GM21367 (cell line): ENCODE data around the gene TBC1D16.

ENCODE experiments used
- ATAC-seq: cut with Tn5 transposase; IDR thresholded peaks from one replicate; pipeline ENCODE4 v1.9.1; 2021; ENCODE audit not compliant: unreplicated experiment

TBC1D16 gene, protein sequence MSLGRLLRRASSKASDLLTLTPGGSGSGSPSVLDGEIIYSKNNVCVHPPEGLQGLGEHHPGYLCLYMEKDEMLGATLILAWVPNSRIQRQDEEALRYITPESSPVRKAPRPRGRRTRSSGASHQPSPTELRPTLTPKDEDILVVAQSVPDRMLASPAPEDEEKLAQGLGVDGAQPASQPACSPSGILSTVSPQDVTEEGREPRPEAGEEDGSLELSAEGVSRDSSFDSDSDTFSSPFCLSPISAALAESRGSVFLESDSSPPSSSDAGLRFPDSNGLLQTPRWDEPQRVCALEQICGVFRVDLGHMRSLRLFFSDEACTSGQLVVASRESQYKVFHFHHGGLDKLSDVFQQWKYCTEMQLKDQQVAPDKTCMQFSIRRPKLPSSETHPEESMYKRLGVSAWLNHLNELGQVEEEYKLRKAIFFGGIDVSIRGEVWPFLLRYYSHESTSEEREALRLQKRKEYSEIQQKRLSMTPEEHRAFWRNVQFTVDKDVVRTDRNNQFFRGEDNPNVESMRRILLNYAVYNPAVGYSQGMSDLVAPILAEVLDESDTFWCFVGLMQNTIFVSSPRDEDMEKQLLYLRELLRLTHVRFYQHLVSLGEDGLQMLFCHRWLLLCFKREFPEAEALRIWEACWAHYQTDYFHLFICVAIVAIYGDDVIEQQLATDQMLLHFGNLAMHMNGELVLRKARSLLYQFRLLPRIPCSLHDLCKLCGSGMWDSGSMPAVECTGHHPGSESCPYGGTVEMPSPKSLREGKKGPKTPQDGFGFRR

DNA sequence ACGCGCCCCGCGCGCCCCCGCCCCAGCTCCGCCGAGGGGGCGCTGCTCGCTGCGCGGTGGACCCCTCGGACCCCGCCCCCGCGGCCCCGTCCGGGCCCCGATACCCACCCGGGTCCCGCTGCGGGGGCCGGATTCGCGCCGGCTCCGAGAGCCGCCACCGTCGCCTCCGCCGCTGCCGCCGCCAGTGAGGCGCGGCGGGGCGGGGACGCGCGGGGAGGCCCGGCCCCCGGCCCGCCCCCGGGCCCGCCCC lies at the start of gene TBC1D16:
TBC1D16 (minus strand) TSS at position 186 of the 250 bp plus-strand sequence. CDS start 22,325 bp downstream, outside the sequence.
- ATAC-seq = no peak

DNA sequence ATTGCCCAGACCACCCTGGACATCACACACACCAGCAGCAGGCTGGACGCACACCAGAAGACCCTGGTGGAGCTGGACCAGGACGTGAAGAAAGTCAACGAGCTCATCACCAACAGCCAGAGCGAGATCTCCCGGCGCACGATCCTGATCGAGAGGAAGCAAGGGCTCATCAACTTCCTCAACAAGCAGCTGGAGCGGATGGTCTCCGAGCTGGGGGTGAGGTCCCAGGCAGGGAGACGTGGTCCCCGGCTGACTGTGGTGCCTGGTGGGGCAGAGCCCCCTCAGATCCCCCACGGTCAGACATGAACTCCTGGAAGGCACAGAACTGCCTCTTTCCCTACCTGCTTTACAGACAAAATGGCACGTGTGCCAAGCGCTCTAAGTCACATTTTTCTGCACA lies 49.1 kb upstream of the TBC1D16 start:
- no peak for ATAC-seq

DNA sequence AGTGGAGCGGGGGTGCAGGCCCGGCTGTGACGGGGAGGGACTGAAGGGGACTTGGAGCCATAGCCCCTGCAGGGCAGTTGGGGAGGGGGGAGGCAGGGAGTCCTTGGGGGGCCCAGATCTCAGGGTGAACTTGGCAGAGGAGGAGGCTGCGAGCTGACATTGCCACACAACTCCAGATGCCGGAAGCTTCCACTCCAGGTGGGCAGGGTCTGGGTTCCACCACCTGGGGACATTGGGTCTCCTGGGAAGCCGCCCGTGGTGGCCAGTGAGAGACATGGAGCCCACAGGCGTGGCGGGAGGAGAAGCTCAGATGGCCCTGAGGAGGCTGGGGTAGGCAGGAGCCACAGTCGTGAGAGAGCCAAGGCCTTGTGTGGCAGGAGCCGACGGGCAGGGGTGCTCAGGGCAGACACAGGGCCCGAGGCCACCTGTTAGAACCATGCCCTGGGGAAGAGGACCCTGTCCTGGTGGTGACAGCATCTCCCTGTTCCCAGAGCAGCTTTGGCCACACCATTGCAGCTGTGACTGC lies 47.5 kb upstream of the TBC1D16 start:
- no peak for ATAC-seq

DNA sequence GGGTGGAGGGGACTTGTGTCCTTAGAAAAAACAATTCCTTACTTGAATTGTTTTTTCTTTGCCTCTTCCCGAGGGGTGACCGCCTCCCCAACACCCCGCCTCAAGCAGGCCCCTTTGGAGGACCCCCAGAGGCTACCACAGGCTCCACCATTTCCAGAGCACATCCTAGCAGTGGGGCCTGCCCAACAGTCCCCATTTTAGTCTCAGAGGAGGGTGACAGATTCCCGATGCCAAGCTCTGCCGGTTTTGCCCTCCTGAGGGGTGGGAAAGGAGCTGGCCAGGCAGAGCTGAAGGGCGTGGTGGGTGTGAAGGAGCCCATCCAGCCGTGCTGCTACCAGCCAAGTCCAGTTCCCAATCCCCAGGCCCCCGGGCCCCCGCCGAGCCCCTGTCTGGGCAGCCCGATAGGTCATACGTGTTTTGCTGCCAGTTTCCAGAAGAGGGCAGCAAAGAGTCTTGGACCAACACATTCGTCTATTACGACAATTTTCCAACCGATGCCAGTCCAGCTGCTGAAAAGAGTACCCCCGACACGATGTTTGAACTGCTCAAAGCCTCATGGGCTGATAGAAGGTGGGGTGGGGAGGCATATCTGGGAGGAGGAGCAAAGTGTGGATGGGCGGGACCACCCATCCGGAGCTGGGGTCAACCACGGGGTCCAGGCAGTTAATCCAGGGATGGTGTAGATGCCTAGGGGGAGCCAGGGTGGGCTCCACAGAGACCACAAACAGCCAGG lies 46.9 kb upstream of the TBC1D16 start:
- no peak for ATAC-seq

DNA sequence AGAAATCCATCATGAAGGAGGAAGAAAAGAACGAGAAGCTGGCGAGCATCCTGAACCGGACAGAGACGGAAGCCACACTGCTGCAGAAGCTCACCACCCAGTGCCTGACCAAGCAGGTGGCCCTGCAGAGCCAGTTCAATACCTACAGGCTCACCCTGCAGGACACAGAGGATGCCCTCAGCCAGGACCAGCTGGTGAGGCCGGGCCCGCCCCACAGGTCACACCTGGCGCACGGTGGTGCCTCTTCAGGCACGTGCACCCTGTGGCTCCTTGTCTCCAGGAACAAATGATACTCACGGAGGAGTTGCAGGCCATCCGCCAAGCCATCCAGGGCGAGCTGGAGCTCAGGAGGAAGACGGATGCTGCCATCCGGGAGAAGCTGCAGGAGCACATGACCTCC lies 45.9 kb upstream of the TBC1D16 start:
- no peak for ATAC-seq

DNA sequence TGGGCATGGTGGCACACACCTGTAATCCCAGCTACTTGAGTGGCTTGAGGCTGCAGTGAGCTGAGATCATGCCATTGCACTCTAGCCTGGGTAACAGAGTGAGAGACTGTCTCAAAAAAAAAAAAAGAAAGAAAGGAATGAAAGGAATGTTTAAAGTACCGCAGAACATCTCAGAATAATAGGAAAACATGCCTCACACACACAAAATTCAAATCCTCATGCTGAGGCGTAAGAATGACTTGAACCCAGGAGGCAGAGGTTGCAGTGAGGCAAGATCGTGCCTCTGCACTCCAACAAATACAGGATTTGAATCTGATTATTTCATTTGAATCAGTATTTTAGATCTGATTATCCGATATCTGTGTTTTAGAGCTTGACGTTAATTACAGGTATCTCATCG lies 44.4 kb upstream of the TBC1D16 start:
- ATAC-seq = no peak

DNA sequence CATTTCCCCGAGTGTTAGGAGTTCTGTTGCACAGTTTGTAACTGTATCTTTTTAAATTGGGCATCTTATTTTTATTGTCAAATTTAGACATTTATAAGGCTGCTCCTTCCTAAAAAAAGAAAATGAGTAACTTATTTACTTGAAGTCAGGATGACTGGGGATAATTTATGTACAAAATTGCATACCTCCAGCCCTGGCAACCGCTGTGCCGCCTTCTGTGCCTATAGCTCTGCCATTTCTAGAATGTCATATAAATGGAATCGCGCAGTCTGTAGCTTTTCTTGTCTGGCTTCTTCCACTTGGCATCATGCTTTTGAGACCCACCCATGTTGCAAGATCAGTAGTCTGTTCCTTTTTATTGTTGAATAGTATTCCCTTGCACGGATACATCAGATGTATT lies 36.7 kb upstream of the TBC1D16 start:
- ATAC-seq = no peak

DNA sequence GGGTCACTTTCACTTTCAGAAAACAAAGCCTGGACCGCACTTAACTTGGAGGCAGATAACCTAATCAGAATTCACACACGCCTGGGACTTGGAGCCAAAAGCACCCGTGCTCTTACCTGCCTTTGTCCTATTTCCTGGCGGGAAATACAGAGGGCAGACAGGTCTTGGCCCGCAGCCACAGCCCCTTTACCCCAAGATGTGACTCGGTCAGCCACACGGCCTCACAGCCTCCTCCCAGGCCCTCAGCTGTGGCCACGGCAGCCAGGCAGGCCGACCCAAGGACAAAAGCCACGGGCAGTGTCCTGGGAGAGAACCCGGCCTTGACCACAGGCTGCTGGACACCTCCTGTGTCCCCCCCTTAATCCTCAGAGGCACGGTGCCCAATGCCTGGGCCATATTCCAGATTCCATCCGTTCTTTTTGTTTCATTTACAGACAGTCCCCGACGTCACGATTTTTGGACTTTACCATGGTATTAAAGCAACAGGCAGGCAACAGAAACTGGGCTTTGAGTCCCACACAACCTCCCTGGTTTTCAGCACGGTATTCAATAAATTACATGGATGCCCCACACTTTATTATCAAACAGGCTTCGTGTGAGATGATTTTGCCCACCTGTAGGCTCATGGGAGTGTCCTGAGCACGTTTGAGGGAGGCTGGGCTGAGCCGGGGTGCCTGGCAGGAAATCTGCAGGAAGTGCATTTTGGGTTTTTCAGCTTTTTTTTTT lies 35.6 kb upstream of the TBC1D16 start:
- ATAC-seq = no peak

DNA sequence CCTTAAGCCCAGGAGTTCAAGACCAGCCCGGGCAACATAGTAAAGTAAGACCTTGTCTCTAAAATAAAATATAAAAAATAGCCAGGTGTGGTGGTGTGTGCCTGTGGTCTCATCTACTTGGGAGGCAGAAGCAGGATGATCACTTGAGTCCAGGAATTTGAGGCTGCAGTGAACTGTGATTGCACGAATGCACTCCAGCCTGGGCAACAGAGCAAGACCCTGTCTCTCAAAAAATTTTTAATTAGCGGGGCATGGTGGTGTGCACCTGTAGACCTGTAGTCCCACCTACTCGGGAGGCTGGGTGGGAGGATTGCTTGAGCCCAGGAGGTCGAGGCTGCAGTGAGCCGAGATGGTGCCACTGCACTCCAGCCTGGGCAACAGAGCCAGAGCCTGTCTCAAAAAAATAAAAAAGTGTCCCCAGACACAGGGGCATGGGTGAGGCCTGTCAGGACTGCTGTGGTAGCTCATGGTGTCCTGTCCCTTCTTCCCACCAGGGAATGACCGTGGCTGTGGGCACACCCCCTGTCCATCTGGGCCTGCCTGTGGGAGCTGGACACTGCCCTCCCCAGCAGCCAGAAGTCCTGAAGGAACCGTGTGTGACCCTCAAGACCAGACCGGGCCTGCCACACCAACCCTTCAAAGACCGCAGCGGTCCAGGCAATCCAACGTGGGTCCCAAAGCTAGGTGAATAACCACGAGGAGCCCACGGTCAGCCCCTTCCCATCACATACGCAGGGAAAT lies 34.9 kb upstream of the TBC1D16 start:
- ATAC-seq = no peak

DNA sequence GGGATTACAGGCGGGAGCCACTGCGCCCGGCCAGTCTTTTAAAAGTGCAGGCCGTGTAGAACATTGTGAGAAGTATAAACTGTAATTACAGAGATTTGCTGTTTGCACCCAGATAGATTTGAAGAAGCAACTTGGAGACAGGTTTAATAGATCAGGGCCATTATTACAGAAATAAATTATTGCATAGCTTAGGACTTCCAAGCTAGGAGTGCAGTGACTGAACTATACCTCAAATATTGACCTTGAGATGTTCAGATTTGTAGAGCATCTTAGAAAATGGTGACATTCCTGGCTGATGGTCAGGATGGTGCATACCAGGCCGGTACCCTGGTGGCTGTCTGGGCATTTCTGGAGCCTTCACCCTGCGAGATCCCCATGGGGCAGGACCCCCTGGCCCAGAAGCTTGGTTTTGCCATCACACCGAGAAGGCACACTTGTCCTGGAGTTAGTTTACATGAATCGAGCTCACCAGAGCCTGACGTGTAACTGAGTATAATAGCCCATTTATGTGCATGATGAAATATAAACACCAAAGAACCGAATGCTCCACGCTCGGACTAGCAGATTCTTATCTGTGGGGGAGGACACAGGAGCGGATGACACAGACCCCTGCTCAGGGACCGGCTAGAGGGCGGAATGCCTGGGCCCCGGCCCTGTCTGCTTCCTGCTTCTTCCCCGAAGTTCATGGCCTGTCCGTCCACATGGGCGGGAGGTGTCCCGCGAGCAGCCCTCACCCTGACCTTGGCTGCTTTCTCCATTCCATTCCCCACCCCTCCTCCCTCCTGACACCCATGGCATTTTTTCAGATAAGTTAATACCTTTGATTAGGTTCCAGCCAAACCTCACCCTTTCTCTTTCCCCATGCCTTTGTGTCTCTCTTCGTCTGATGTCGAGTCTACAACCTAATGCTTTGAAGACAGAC lies 32.9 kb upstream of the TBC1D16 start:
- ATAC-seq = no peak

DNA sequence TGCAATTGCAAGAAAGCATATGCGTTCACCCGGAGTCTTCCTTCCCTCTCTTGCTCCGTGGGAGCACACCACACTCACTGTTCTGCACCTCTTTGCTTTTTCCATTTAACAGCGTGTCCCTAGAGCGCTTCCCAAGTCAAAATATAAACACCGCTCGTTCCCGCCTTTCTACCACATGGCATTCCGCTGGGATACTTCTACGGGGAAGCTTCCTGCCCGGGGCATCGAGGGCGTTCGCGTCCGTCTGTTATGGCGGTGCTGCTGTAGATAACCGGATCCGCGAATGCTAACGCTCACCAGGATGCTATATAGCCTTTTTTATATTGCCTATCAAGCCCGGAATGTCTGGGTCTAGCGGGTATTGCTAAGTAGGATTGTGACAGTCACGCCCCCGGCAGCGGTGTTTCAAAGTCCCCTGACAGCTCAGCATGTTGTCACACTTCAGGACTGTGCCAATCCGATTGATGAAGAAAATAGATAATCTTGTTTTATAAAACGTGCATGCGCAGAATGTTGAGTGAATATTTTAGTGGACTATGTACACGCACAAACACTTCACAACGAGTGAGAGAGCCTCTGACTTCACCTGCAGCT lies 31.8 kb upstream of the TBC1D16 start:
- ATAC-seq = no peak

DNA sequence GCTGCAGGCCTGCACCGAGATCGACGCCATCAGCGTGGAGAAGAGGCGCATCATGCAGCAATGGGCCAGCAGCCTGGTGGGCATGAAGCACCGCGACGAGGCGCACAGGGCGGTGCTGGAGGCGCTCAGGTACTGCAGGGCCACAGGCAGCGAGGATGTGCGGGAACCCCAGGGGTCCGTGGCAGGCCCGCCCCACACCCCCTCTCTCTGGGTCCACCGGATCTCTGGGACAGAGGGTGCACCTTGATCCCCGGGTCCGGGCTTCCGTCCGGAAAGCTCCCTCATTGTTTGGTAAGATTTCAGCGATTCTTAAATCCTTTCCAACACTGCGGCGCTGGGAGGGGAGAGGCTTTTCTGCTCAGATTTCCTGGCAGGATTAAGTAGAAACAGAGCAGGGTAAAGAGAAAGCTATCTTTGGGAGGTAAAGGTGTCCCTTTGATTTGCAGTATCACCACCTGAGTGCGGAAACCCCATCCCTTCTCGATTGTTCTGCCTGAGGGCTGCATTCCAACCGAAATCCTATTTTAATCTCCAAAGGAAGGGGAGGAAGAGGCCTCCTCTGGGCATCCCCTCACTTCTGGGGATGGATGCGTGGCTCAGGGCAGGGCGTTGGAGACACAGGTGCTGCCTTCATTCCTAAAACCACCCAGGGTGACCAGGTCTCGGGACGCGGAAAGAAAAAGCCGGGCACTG lies 30.0 kb upstream of the TBC1D16 start:
- no peak for ATAC-seq

DNA sequence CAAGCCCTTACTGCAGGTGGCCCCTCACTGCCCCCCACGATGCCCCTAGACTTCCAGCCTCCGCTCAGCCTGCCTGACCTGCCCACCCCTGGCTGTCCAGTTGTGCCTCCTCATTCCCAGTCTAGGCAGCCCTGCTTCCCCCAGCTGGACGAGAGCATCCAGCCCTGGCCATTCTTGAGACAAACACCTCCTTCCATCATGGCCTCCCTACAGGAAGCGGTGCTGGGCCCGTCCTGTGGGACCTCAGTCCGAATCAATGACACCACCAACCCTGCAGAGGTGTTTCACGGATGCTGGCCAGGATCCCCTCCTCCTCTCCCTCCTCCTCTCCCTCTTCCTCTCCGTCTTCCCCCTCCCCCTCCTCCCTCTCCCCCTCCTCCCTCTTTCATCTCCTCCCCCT lies 29.0 kb upstream of the TBC1D16 start:
- no peak for ATAC-seq

DNA sequence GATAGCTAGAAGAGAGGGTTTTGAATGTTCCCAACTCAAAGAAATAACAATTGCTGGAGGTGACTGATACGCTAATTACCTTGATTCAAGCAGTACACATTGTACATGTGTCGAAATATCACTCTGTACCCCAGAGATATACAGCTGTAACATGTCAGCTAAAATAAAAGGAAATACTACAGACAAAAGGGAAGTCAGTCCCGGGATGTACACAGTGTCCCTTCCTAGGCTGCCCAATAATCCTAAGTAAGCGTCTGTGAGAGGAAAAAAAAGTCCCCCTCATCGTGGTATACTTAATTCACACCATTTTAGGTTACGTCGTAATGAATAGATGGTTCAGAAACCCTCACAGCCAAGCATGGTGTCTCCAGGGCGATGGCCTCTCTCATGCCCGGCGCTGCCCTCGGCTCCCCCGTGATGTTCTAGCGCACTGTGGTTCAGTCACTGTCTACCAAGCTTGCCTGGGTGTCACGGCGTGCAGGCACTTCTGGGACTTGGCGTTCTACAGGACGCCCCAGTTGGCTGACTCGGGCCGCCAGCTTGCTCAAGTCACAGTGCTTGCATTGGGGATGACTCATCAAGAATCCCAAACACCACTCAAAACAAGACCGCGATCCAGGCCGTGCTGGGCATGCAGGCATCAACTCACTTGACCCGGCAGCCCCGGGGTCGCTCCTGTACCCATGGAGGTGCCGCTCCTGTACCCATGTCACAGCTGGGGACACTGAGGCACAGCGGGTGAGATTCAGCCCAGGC lies 28.3 kb upstream of the TBC1D16 start:
- ATAC-seq = no peak

DNA sequence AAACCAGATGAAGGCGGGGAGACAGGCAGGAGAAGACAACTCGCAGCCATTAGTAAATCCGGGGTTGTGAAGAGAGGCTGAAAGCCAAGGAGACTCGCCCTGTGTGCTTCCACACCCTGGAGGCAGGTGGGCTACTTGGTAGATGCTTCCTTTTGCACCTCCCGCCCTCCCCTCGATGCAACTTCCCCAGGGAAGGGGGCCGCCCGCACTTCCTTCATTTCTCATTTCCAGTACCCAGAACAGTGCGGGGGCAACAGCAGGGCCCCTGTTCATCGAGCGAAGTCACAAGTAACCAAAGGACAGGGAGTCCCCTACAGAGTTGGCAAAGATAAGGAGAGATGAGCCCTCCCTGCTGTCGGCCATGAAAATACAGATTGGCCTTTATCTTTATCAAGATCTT lies 25.7 kb upstream of the TBC1D16 start:
- ATAC-seq = no peak

DNA sequence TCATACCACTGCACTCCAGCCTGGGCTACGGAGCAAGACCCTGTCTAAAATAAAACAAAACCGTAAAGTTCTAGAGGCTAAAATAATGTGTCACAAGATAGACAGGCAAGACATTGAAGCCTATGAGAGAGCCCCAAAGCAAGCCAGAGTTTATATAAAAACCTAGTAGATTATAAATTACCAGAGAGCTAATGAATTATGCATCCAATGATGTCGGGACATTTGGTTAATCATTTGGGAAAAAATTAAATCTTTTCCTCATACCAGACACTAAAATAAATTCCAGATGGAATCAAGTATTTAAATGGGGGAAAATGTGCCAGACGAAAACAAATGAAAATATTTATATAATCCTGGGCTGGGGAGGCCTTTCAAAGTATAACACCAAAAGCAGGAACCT lies 25.0 kb upstream of the TBC1D16 start:
- ATAC-seq = no peak

DNA sequence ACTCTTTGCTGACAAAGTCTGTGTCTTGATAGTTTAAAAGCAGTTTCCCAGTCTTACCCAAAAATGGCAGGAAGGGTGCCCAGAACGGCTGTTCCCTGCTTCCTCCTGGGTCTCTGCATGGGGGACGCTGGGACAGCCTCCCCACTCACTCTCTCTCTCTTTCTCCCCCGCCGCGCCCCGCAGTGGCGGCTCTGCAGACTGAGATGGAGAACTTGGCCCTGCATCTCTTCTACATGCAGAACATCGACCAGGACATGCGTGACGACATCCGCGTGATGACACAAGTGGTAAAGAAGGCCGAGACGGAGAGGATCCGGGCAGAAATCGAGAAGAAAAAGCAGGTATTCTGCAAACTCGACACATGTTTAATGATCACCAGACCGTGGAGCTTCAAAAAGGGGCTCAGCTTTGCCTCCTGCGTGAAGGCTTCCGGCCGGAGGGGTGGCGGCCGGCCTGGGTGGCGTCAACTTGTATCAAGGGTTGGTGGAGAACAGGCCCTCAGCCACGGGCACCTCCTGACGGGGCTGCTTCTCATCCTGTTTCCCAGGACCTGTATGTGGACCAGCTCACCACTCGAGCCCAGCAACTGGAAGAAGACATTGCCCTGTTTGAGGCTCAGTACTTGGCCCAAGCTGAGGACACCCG lies 22.8 kb upstream of the TBC1D16 start:
- no peak for ATAC-seq
